GM20000 (cell line): ENCODE data around the gene EPHA3.

Experiments used
- DNase-seq: peaks from one replicate; pipeline ENCODE4 v3.0.0; 2012; ENCODE audit warnings: low spot score
- CTCF ChIP-seq: IDR thresholded peaks from 2 replicates; pipeline ENCODE4 v1.5.1; 2012; ENCODE audit warnings: mild to moderate bottlenecking, control low read depth; ENCODE audit errors: extremely low read depth, missing control alignments

EPHA3 gene

GRCh38 chr3:89419647-89420241 is 312.3 kb downstream of the EPHA3 start:
- DNase-seq: no peak
- TF ChIP-seq CTCF: no peak

- DNase-seq: no peak
- TF ChIP-seq CTCF: no peak
Measured at GRCh38 chr3:89426060-89426459, 318.6 kb downstream of the EPHA3 start.

DNA sequence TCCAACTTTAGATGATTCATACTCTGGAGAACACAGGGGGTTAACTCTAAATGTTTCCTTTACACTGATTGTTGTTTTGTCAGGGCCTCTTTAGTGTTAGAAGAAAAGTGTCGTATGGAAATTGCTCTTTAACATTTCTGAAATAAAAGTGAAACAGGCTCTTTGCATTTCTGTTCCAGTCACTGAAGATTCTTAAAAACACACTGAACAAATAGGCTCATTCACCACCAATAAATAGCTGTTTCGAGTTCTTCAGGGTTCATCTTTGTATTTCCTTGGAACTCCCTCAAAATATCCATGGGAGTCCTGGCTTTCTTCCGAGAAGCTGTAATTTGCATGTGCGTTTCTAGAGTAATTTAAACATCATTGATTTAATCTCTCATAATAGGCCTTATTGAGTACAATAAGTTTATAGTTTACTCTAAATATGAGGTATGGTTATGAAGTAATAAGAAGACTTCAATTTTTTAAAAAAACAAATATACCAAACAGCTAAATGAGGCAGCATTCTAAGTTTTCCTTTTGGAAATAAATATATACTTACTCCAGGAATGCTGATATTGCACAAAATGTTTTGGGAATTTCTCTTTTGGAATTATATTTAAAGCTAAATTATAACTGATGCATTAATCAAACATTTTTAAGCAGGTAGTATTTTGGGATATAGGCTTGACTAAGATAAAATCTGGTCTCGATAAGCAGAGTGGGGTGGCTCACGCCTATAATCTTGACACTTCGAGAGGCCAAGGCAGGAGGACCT is 327.4 kb downstream of the EPHA3 start:
- no peak for TF ChIP-seq CTCF

GRCh38 chr3:89436846-89437245 is 329.4 kb downstream of the EPHA3 start:
- TF ChIP-seq CTCF: no peak
- no peak for DNase-seq

More for the DNA sequence above, 327.4 kb downstream of the EPHA3 start:
- DNase-seq: no peak

GRCh38 chr3:89440386-89440785 is 333.0 kb downstream of the EPHA3 start:
- no peak for TF ChIP-seq CTCF
- DNase-seq: no peak

GRCh38 chr3:89441141-89441540 is 333.7 kb downstream of the EPHA3 start:
- TF ChIP-seq CTCF: no peak
- no peak for DNase-seq

- DNase-seq: no peak
- TF ChIP-seq CTCF: no peak
Measured at GRCh38 chr3:89446593-89446992, 339.2 kb downstream of the EPHA3 start.
